ENCODE measurements around the gene SYTL2. TPM values are rescaled to one million over a fixed set of nuclear protein-coding genes. Genes with fewer than 3 reads are reported as not detected.

SYTL2 gene
- total RNA-seq, 2 experiments from 2014 or later = 9.5 to 11.2 TPM

- no peak for ATAC-seq
- H3K27me3 Mint-ChIP-seq = no peaks in the 10 kb centered on the region
- H3K36me3 Mint-ChIP-seq (ENCODE audit: low read depth) = peaks cover 12% of the 10 kb centered on the region
Observed at GRCh38 chr11:85745626-85746025, 65.3 kb downstream of the SYTL2 start.

GRCh38 chr11:85742873-85743275 is 68.1 kb downstream of the SYTL2 start:
- no peaks in the 10 kb centered on the region for H3K9me3 Mint-ChIP-seq
- peak; percentile 76 for ATAC-seq
- ChIA-PET CTCF (interaction anchor here (1.1 kb wide), 1 partner anchor 42 kb away, joined by 3 read pairs; no protein-coding TSS in a partner anchor), POLR2A (interaction anchor here (2.2 kb wide), 1 partner anchor 10 kb away, joined by 5 read pairs; no protein-coding TSS in a partner anchor)
- peaks cover 68% of the 10 kb centered on the region for H3K4me1 Mint-ChIP-seq (ENCODE audit: low read depth)
- no peaks in the 10 kb centered on the region for H3K27me3 Mint-ChIP-seq
- intact Hi-C loops (cut with micrococcal nuclease) = no loop called here
- H3K36me3 Mint-ChIP-seq (ENCODE audit: low read depth) = peaks cover 8% of the 10 kb centered on the region
- H3K27ac Mint-ChIP-seq = peak overlapping the region; percentile 70
- peak; percentile 35 for DNase-seq
- H3K4me3 Mint-ChIP-seq = no peak overlapping the region
- no peak for TF ChIP-seq CTCF (IDR thresholded peaks at IDR 0.05)

More at GRCh38 chr11:85745626-85746025, 65.3 kb downstream of the SYTL2 start:
- intact Hi-C loops (cut with micrococcal nuclease) = loop anchor here (5.0 kb wide), 1 partner anchor 43 kb away; no protein-coding TSS in a partner anchor
- Mint-ChIP-seq H3K27ac (peak overlapping the region; percentile 47), H3K4me1 (ENCODE audit: low read depth) (peaks cover 77% of the 10 kb centered on the region), H3K4me3 (no peak overlapping the region), H3K9me3 (no peaks in the 10 kb centered on the region)
- no peak for DNase-seq
- ChIA-PET POLR2A (interaction anchor here (0.7 kb wide), 1 partner anchor 23 kb away, joined by 3 read pairs; no protein-coding TSS in a partner anchor), CTCF (interaction anchor here (1.2 to 1.4 kb wide), 2 partner anchors 79 to 109 kb away, joined by 3 to 4 read pairs; partner anchors contain the start of gene CCDC83)
- no peak for TF ChIP-seq CTCF (IDR thresholded peaks at IDR 0.05)

GRCh38 chr11:85742348-85742747 is 68.6 kb downstream of the SYTL2 start:
- TF ChIP-seq CTCF (IDR thresholded peaks at IDR 0.05) = no peak
- ATAC-seq = no peak
- CTCF ChIA-PET = interaction anchor here (0.9 kb wide), 1 partner anchor 28 kb away, joined by 3 read pairs; no protein-coding TSS in a partner anchor
- Mint-ChIP-seq H3K9me3 (no peaks in the 10 kb centered on the region), H3K4me3 (no peak overlapping the region), H3K27ac (no peak overlapping the region), H3K4me1 (ENCODE audit: low read depth) (peaks cover 71% of the 10 kb centered on the region), H3K36me3 (ENCODE audit: low read depth) (peaks cover 8% of the 10 kb centered on the region), H3K27me3 (no peaks in the 10 kb centered on the region)
- no peak for DNase-seq
- intact Hi-C loops (cut with micrococcal nuclease) = no loop called here
- POLR2A ChIA-PET = interaction anchor here (2.2 kb wide), 1 partner anchor 10 kb away, joined by 5 read pairs; no protein-coding TSS in a partner anchor

- intact Hi-C loops (cut with micrococcal nuclease) = no loop called here
- H3K36me3 Mint-ChIP-seq (ENCODE audit: low read depth) = peaks cover 8% of the 10 kb centered on the region
- H3K4me1 Mint-ChIP-seq (ENCODE audit: low read depth) = peaks cover 59% of the 10 kb centered on the region
- no peaks in the 10 kb centered on the region for H3K27me3 Mint-ChIP-seq
- CTCF ChIA-PET = interaction anchor here (0.7 to 1.2 kb wide), 2 partner anchors 14 to 45 kb away, joined by 3 to 4 read pairs; no protein-coding TSS in a partner anchor
- H3K9me3 Mint-ChIP-seq = no peaks in the 10 kb centered on the region
- peak overlapping the region; percentile 12 for H3K27ac Mint-ChIP-seq
- no peak for TF ChIP-seq CTCF (IDR thresholded peaks at IDR 0.05)
- DNase-seq = no peak
- H3K4me3 Mint-ChIP-seq = no peak overlapping the region
- ATAC-seq = no peak
- POLR2A ChIA-PET = no interaction called here
Observed at GRCh38 chr11:85740481-85741400, 70.2 kb downstream of the SYTL2 start.

All from activated CD8-positive, alpha-beta T cell treated with anti-CD3 and anti-CD28 coated beads for 36 hours (primary cell).